Measurements from ENCODE around the gene ADGRV1.
"Not testable (repeated sequence)": the region's sequence is repeated elsewhere in the genome, so short reads cannot be mapped to it uniquely, and the experiment has no call there.

Gene ADGRV1

GRCh38 chr5:90658620-90659019, 100.0 kb downstream of the ADGRV1 start:
- no peak for DNase-seq

GRCh38 chr5:90668079-90668565, 109.5 kb downstream of the ADGRV1 start:
- DNase-seq = not testable (repeated sequence)

GRCh38 chr5:90675222-90675621, 116.6 kb downstream of the ADGRV1 start:
- DNase-seq = no peak

- DNase-seq = no peak
These were observed 122.4 kb downstream of the ADGRV1 start for GRCh38 chr5:90680921-90681563.

- no peak for DNase-seq
These were observed 123.7 kb downstream of the ADGRV1 start for GRCh38 chr5:90682278-90682677.

DNA sequence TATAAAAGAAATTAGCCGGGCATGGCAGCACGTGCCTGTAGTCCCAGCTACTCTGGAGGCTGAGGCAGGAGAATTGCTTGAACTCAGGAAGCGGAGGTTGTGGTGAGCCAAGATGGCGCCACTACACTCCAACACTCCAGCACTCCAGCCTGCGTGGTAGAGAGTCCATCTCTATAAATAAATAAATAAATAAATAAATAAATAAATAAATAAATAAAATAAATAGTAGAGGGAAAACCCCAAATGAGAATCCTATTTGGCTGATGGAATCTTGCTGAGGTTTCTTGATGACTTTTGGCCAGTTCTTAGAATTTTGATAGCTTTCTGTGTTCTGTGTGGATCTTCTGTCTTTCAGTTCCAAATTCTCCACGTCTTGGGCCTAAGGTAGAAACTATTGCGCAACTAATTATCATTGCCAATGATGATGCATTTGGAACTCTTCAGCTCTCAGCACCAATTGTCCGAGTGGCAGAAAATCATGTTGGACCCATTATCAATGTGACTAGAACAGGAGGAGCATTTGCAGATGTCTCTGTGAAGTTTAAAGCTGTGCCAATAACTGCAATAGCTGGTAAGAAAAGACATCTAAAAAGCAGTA, 126.9 kb downstream of the ADGRV1 start:
- no peak for DNase-seq

DNA sequence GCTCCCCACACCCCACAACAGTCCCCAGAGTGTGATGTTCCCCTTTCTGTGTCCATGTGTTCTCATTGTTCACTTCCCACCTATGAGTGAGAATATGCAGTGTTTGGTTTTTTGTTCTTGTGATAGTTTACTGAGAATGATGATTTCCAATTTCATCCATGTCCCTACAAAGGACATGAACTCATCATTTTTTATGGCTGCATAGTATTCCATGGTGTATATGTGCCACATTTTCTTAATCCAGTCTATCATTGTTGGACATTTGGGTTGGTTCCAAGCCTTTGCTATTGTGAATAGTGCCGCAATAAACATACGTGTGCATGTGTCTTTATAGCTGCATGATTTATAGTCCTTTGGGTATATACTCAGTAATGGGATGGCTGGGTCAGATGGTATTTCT, 127.8 kb downstream of the ADGRV1 start:
- DNase-seq = not testable (repeated sequence)

DNA sequence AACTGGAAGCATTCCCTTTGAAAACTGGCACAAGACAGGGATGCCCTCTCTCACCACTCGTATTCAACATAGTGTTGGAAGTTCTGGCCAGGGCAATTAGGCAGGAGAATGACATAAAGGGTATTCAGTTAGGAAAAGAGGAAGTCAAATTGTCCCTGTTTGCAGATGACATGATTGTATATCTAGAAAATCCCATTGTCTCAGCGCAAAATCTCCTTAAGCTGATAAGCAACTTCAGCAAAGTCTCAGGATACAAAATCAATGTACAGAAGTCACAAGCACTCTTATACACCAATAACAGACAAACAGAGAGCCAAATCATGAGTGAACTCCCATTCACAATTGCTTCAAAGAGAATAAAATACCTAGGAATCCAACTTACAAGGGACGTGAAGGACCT, 128.9 kb downstream of the ADGRV1 start:
- not testable (repeated sequence) for DNase-seq

DNA sequence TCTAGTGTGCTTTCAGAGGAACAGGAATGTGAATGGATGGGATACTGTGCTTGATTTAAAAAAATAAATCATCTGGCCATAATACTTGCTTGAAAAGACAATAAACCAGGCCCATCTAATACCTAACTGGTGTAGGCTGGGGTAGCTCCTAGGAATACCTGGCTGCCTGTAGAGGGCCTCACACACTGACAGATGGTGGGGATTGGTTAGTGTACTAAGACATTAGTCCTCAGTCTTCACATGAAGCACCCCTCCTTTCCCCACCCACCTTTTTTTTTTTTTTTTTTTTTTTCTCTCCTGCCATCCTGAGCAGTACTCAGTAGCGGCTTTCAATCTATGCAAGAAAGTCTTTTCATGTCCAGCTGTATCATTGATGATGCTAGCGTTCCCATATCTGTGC, 130.5 kb downstream of the ADGRV1 start:
- DNase-seq = no peak

DNA sequence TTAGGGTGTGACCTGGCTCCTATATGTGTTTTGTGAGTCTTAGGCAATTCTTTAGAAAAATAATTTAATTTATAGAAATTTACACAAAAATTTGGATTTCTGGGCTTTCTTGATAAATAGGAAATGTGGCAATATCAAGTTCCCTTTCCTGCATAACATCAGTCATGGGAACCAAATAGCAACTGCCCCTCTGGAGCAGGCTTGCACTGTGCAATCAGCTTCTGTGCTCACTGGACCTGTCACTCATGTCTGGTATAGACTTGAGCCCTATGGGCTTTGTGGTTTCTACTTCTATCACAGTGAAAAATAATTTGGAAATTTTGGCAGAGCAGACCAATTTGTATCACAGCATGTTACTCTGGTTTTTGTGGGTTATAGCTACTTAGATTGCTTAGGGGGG, 131.7 kb downstream of the ADGRV1 start:
- no peak for DNase-seq

DNA sequence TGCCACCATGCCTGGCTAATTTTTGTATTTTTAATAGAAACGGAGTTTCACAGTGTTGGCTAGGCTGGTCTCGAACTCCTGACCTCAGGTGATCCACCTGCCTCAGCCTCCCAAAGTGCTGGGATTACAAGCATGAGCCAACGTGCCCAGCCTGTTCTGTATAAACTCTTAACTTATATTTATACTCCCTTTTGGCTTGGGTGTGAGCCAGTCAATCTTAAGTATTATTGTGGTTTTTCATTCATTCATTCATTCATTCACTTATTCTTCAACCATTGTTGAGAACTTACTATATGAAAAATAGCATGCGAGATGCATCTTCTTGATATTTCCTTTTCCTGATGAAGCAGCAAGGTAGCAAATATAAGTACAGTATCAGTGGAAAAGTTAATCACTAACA, 132.9 kb downstream of the ADGRV1 start:
- no peak for DNase-seq

DNA sequence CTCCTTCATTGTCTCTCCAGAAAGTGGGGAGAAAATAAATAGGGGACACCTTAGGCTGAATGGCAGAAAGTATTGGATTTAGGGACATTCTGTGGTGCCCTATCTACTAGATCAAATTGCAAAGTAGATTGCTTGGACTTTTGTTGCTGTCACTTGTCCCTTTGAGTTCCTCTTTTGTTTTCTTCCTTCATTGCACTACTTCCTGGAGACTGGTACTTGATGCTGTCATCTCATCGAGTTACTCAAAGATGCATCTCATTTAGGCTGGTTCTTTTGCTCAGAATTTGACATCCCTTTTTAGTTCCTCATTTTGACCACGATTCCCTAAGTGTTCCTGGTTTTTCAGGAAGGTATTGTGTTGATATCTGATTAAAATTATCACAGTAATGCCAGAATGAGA, 137.6 kb downstream of the ADGRV1 start:
- DNase-seq = no peak

DNA sequence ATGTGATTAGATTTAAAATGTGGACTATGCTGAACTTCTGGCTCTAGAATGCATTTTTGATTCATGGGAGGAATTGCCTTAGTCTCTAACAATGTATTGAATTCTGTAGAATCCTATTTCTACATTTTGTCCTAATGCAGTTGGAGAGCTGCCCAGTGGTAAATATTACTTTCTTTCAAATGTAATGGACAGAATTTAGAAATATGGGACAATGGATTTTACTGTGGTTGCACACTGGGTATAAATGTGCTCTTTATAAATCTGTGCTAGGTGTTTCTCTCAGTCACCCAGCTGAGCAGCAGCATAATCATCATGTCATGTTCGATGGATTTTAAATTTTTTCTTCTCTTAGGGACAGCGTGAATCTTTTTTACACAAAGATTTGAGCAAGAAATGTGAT, 141.7 kb downstream of the ADGRV1 start:
- no peak for DNase-seq

- DNase-seq = no peak
These were observed 145.3 kb downstream of the ADGRV1 start for GRCh38 chr5:90703932-90704331.

DNA sequence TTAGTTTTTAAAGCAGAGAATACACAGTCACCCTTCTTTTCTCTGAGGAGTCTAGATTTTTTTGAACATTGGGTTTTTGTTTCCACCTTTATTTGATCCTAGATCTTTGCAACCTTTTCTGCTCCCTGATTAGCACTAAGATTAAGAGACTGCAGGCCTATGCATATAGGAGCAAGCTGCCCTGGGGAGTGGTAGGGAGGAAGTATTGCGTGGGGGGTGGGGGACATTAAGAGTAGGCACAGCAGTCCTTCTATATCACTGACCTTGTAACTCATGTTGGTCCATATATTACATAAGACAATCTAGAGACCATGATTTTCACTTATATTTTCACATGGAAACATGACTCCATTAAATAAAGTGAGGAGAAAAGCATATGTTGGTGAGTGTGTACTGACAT, 149.1 kb downstream of the ADGRV1 start:
- no peak for DNase-seq

DNA sequence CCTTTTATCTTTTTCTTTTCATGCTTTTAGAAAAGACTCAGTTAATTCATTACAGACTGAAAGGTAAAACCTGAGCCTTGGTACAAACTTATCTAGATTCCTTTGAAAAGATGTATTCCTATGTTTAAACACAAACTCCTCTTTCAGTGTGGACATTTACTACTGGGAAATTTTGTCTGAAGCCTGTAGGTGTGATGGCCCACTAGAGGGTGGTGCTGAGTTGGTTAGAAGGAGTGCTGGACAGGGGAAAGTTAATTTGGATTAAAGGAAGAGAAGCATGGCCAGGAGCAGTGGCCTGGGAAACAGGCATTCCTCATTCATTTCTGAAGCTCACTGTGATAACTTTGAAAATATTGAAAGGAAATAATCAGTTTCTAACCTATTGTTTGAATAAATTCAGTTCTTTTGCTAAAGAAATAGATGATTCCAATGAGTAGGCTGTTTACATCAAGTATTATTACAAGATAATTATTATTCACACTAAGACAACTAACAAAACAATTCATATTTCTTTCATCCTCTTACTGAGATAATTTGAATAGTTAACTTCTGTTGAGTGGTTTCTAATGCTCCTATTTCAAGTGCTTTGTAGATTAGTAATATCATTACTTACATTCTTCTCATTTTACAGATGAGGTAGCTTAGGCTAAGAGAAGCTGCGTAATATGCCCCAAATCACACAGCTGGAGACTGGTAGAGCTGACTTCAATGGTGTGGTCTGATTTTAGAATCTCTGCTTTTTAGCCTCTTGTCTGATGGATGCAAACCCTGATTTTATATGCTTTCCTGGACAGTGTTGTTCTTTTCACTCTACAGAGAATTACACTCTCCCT, 150.9 kb downstream of the ADGRV1 start:
- DNase-seq = no peak

GRCh38 chr5:90718387-90718786, 159.8 kb downstream of the ADGRV1 start:
- DNase-seq = no peak

DNA sequence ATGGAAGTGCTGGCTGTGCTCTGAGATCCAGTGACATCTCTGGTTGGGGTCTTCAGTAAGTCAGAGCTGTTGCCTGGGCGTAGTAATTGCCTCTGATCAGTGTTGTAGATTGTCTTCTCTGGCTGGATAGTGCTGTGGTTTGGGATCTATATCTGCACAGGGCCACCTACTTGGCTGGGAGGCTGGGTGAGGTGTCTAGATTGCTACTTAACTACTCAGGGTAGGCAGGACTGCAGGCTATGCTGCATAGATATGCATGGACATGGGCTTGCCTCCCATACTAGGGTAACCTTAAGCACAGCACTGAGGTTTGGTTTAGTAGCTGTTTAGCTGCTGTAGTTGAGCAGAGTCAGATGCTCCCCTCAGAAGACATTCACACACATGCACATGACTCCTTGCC, 181.0 kb downstream of the ADGRV1 start:
- DNase-seq = no peak

DNA sequence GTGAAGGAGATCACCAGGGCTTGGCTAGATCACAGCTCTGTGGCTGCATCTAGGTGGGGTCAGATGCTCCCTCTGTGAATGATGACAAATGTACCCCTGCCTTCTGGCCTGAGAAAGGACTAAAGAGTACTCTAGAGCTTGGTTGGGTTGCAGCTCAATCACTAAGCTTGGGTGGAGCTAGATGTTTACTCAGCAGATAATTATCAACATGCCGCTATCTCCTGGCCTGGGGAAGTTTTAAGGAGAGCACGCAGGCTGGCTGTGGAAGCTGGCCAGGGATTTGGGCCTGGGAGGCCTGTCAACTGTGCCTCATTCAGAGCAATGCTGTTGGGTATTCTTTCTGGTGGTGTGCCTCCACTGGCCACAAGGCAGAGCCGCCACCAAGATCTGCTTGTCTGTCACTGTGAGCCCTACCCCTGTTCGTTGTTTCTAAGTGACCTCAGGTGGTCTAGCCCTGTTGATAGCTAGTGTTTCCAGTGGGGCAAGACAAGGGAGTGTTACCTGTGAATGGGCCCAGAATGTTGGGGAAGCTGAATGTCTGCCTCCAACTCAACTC, 181.7 kb downstream of the ADGRV1 start:
- no peak for DNase-seq

DNA sequence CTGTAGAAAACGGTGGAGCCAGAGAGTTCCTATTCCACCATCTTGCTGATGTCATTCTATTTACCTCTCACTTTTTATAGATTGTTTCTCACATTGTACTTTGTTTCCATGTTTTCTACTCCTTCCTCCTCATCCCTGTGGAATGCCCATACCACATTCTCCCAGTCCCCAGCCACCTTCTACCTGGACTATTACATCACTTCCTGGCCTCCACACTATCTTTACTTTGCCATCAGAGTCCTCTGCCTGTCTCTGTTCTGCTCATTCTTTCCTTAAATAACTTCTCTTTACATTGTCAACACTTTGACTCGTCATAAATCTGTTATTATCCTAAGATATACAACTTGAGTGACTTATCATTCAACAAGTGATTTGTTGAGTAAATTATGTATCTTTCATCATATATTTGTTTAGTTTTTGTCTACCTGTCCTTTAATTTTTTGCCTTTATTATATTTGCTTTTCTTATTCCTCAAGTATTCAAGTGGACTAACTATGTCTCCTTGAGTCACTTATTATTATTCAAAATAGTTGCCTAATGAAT, 182.5 kb downstream of the ADGRV1 start:
- no peak for DNase-seq

GRCh38 chr5:90746119-90746518, 187.5 kb downstream of the ADGRV1 start:
- no peak for DNase-seq

GRCh38 chr5:90747175-90747574, 188.6 kb downstream of the ADGRV1 start:
- no peak for DNase-seq

DNA sequence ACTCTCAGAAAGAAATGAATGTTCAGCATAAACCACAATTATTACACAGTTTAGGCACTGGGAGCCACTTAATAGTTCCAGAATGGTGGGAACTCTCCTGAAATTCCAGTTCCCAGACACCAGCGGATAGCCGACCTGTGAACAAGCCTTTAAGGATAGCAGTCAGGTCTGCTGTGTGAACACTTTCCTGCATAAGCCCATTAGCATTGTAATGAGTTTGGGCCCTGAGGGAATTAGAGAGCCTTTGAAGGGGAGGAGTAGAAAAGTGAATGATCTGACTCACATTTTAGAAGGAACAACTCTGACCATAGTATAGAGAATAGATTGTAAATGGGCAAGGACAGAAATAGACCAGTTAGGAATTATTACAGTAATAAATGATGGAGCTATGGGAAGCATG, 189.1 kb downstream of the ADGRV1 start:
- DNase-seq = no peak
